Gastrocnemius medialis (tissue), 4 donors: ENCODE results near the gene ZNF316.

Experiments used
- POLR2A ChIP-seq, 2 donors: fragments of 450-650 bp; IDR thresholded peaks; one replicate each; pipeline ENCODE4 v1.6.1; 2017; ENCODE audit warnings: antibody characterized with exemption in 2 of 2, mild to moderate bottlenecking in 2 of 2, moderate library complexity in 2 of 2
- TF ChIP-seq, protein P1 (sequence below), 5 experiments: fragments of 450-650 bp in 3 of 5; fragments of 200-600 bp in 2 of 5; sonication (generic) in 2 of 5; IDR thresholded peaks in 4 of 5; conservative IDR thresholded peaks in 1 of 5; 1 replicate in 4 of 5; 2 replicates in 1 of 5; pipeline ENCODE4 v1.5.1; 2016 to 2019; ENCODE audit warnings: antibody characterized with exemption in 5 of 5, mild to moderate bottlenecking in 3 of 5, moderate library complexity in 3 of 5

GRCh38 chr7:6613706-6614105 lies 23.4 kb upstream of the ZNF316 start:
- TF ChIP-seq, protein P1, sequence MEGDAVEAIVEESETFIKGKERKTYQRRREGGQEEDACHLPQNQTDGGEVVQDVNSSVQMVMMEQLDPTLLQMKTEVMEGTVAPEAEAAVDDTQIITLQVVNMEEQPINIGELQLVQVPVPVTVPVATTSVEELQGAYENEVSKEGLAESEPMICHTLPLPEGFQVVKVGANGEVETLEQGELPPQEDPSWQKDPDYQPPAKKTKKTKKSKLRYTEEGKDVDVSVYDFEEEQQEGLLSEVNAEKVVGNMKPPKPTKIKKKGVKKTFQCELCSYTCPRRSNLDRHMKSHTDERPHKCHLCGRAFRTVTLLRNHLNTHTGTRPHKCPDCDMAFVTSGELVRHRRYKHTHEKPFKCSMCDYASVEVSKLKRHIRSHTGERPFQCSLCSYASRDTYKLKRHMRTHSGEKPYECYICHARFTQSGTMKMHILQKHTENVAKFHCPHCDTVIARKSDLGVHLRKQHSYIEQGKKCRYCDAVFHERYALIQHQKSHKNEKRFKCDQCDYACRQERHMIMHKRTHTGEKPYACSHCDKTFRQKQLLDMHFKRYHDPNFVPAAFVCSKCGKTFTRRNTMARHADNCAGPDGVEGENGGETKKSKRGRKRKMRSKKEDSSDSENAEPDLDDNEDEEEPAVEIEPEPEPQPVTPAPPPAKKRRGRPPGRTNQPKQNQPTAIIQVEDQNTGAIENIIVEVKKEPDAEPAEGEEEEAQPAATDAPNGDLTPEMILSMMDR (IDR thresholded peaks at IDR 0.05 in 4 of 5, conservative IDR thresholded peaks at IDR 0.05 in 1 of 5), result no peak
- no peak for TF ChIP-seq POLR2A (IDR thresholded peaks at IDR 0.05)
